ENCODE data around the gene ATP2B2.

ATP2B2 gene

DNA sequence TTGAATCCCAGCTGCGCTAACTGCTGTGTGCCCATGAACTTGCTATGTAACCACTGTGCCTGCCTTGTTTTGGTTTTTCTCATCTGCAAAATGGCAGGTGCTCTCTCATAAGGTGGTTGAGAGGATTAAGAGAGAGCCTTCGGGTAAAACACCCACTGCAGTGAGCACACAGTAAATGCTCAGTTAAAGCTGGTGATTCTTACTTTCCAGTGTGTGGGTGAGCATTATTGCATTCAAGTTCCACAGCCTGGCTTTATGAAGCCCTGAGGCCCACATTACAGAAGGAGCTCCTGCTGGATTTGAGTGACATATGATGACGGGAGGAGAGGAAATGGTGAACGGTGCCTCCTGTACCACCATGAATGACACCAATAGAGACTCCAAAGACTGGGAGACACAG is 101.0 kb downstream of the ATP2B2 start:
- in situ Hi-C loops (cut with HindIII; ENCODE audit: low sequenced_read_pairs): no loop called here
- TF ChIP-seq, protein P1, sequence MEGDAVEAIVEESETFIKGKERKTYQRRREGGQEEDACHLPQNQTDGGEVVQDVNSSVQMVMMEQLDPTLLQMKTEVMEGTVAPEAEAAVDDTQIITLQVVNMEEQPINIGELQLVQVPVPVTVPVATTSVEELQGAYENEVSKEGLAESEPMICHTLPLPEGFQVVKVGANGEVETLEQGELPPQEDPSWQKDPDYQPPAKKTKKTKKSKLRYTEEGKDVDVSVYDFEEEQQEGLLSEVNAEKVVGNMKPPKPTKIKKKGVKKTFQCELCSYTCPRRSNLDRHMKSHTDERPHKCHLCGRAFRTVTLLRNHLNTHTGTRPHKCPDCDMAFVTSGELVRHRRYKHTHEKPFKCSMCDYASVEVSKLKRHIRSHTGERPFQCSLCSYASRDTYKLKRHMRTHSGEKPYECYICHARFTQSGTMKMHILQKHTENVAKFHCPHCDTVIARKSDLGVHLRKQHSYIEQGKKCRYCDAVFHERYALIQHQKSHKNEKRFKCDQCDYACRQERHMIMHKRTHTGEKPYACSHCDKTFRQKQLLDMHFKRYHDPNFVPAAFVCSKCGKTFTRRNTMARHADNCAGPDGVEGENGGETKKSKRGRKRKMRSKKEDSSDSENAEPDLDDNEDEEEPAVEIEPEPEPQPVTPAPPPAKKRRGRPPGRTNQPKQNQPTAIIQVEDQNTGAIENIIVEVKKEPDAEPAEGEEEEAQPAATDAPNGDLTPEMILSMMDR (IDR thresholded peaks at IDR 0.05; ENCODE audit: low read depth, low read length, missing control alignments): no peak
- DNase-seq (ENCODE audit: low read depth): no peak

DNA sequence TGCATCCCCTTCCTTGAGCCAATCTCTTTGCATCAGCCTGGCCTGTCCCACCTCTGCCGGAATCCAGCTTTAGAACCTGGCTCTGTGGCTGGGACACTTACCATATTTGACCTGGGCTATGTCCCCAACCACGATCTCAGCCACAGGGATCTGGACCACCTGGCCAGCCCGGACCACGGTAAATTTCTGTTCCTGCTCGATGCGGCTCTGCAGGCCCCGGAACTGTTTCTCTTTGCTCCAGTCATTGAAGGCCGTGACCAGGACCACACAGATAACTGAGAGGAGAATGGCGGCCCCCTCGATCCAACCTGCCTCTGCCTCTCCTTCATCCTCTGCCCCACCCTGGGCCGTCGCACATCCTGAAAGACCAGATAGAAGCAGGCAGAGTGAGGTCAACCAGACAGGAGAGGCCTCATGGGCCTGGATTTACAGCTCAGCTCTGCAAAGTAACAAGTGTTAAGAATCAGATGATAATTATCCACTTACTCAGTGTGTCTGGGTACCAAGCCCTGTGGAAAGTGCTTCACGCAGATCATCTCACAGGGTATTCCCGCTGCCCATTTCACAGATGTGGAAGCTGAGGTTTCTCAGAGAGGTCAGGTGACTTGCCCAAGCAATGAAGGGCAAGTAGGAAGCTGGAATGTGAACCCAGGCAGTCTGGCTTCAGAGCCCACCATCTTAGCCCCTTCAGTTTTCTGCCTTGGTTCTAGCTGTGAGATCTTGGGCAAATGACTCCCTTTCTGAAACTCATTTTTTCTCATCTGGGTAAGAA is 103.2 kb downstream of the ATP2B2 start:
- in situ Hi-C loops (cut with HindIII; ENCODE audit: low sequenced_read_pairs): no loop called here
- TF ChIP-seq, protein P1 (IDR thresholded peaks at IDR 0.05; ENCODE audit: low read depth, low read length, missing control alignments): no peak
- no peak overlapping the region for H3K4me3 ChIP-seq (ENCODE audit: low read depth, low read length)
- no peak for DNase-seq (ENCODE audit: low read depth)

More for the DNA sequence above, 101.0 kb downstream of the ATP2B2 start:
- no peak overlapping the region for H3K4me3 ChIP-seq (ENCODE audit: low read depth, low read length)

DNA sequence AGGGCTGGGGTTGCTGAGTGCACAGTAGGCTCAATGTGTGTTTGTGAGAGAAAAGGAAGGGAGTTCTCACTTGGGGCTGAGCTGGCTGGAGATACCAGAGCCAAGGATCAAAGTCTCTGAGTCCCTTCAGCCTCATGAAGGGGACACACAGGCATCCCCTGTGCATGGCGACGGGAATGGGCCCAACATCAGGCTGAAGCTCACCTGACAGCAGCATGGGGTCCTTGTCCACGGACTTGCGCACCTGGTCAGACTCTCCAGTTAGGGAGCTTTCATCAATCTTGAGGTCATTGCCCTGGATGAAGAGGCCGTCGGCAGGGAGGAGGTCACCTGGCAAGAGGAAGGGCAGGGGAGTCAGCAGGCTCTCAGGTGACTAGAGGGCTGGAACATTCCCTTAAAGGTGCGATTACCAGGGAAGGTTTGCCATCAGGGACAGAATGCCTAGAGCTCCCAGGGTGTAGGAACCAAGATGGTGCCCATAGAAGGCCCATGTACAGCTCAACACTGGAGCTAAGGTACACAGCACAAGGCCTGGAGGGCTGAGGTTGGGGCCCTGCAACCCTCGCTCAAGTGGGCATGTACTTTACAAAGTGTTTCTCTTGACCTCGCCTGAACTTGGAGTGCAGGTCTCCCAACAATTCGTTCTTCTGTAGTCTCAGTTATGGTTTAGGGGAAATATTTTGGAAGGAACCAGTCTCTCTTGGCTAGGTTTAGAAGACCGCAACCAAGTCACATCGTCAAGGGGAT is 104.5 kb downstream of the ATP2B2 start:
- TF ChIP-seq, protein P1 (IDR thresholded peaks at IDR 0.05; ENCODE audit: low read depth, low read length, missing control alignments): no peak
- DNase-seq (ENCODE audit: low read depth): no peak
- in situ Hi-C loops (cut with HindIII; ENCODE audit: low sequenced_read_pairs): no loop called here

DNA sequence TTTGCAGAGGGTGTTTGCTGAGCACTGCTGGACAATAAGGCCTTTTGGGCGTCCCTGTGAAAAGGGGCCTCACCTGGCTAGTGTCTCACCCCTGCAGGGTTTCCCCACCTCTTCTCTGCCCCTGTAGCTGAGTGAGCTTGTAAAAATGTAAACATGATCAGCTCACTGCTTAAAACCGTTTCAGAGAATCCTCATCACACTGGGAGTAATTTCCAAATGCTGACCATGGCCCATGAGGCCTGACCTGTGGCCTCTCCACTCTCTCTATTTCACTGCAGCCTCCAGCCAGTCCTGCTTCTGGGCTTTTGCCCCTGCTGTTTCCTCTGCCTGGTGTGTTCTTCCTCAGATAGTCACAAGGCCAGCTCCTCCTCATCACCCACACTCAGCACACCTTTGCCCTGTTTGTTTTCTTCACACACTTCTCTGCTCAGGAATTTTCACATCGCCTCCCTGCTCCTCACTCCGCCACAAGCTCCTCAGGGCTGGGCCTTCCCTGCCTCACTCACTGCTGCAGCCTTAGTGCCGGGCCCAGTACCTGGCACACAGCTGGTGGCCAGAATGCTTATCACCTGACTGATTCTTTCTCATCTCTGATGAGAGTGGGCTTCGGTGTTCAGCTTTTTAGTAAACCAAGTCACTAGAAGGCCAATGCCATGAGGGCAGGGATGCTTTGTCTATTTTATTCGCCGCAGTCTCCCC is 105.2 kb downstream of the ATP2B2 start:
- in situ Hi-C loops (cut with HindIII; ENCODE audit: low sequenced_read_pairs): no loop called here
- H3K4me3 ChIP-seq (ENCODE audit: low read depth, low read length): no peak overlapping the region
- TF ChIP-seq, protein P1 (IDR thresholded peaks at IDR 0.05; ENCODE audit: low read depth, low read length, missing control alignments): no peak
- DNase-seq (ENCODE audit: low read depth): no peak

More for the DNA sequence above, 104.5 kb downstream of the ATP2B2 start:
- H3K4me3 ChIP-seq (ENCODE audit: low read depth, low read length): no peak overlapping the region

DNA sequence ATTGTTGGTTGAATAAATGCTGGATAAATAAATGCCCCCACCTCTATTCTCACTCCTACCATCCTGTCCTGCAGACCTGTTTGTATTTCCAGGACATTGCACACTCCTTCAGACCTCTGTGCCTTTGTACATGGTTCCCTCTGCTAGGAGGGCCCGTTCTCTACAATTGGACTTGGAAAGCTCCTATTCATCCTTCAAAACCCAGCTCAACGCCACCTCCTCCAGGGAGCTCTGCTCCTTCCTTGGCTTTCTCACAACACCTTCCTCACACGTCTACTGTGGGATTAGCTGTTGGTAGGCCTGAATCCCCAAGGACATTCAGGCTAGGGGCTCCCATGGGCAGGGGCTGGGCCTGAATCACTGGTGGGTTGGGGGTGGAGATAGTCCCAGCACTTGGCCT is 105.8 kb downstream of the ATP2B2 start:
- TF ChIP-seq, protein P1 (IDR thresholded peaks at IDR 0.05; ENCODE audit: low read depth, low read length, missing control alignments): no peak
- H3K4me3 ChIP-seq (ENCODE audit: low read depth, low read length): no peak overlapping the region
- in situ Hi-C loops (cut with HindIII; ENCODE audit: low sequenced_read_pairs): no loop called here
- DNase-seq (ENCODE audit: low read depth): no peak

DNA sequence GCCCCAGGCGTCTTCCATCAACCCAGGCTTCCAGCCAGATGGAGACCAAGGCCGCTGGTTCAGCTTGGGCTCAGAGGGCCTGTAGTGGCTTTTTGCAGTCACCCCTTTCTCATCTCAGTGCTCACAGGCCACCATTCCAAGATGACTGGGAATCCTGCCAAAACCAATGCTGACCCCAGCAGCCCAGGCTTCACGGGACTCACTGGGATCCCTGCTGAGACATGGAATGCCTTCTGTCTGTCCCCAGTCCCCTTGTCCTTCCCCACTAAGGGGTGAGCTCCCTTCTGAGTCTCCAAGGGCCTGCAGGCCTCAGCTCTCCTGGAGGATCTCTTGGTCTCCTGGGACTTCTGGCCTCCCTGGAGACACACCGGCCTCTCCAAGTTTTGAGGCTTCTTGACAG is 107.0 kb downstream of the ATP2B2 start:
- TF ChIP-seq, protein P1 (IDR thresholded peaks at IDR 0.05; ENCODE audit: low read depth, low read length, missing control alignments): no peak
- DNase-seq (ENCODE audit: low read depth): no peak
- in situ Hi-C loops (cut with HindIII; ENCODE audit: low sequenced_read_pairs): no loop called here
- no peak overlapping the region for H3K4me3 ChIP-seq (ENCODE audit: low read depth, low read length)
